NCI-H460 (cell line): ENCODE results near the gene ZNF513. TPM values are rescaled to one million over a fixed set of nuclear protein-coding genes. Genes with fewer than 3 reads are reported as not detected.
"Not testable (repeated sequence)": the region's sequence is repeated elsewhere in the genome, so short reads cannot be mapped to it uniquely, and the experiment has no call there.

ENCODE experiments used
- DNase-seq: peaks from one replicate; pipeline ENCODE4 v3.0.0-alpha.2; 2016; ENCODE audit warnings: low read depth; ENCODE audit errors: extremely low read depth
- total RNA-seq: library from RNA; depleted of rRNA; stranded (reverse); fragments of >200 nt; shearing (Covaris generic); gene quantifications from 2 replicates; pipeline ENCODE4 v1.2.3, GENCODE V29; 2014; rRNA removed

Gene ZNF513
- total RNA-seq, 1 experiment from 2014 or later, result 7.3 TPM

DNA sequence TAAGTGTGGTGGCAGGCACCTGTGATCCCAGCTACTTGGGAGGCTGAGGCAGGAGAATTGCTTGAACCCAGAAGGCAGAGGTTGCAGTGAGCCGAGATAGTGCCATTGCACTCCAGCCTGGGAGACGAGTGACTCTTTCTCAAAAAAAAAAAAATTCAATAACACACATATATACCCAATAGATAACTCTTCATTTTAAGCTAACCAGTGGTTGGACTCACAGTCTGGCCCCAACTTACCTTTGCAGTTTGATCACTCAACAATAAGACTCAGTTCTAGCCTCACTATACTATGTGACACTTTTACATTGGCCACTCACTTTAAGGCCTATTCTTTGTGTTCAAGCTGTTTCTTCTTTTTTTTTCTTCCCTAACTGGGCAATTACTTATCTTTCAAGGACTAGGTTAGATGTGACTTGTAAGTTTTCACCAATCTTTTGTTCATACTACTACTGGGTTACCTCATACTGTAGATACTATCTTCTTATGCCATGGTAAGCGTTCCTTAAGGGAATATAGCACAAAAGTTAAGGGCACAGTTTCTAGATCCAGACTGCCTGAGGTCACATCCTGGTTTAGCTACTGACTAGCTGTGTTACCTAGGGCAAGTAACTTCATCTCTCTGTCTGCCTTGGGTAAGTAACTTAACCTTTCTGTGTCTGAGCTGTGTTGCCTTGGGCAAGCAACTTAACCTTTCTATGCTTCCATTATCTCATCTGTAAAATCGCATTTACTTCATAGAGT is 17.7 kb downstream of the ZNF513 start:
- no peak for DNase-seq

DNA sequence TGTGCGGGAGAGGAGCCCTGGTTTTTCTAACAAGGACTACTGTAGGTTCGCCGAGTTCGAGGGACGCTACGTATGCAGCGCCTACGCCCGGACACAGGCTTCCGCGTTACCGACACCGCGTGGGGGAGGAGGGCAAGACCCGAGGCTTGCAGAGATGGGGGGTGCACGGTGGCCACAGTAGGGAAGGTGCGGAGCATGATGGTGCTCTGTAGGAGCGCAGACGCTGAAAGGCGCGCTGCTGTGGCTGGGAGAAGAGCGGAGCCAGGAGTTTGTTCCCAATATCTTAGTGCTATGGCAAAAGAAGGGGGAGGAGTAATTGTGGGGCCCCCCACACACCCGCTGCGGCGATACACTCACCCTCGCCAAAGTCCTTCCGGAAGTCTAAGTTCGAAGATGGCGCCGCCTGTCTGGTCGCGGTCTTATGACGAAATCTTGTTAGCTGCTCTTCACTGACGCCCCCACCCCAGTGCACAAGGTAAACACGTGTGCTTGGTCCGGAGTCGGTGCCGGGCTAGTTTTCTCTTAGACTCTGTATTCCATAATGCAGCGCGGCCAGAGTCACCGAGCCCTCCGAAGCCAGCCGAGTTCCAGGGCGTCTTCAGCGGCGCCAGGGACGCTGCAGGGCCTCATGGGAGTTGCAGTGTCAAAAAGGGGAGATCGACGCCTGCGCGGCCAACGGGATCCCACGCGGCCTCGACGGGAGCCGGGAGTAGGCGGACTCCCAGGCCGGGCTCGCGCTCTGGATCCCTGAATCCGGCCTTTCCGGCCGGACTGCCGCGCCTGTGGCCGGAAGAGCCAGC is 24.0 kb downstream of the ZNF513 start, which contains the start of gene GTF3C2:
TSS of gene GTF3C2 (minus strand) at position 383 of the 800 bp plus-strand sequence. CDS start 13,210 bp downstream, outside the sequence.
- peak; percentile 97 for DNase-seq

DNA sequence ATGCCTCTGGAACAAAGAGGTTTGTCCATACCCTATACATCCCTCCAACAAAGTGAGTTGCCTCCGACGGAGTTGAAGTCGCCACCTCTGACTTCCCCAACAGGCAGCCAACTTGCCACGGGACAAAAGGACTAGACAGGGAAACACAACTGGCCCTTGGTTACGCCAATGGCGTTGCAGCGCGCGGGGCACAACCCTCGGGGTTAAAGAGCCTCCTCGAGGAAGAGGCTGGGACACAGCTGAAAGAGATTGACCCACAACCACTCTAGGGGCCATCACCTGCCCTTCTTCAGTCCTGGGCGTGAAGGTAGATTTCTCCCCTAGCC is 24.5 kb downstream of the ZNF513 start:
- peak; percentile 26 for DNase-seq

DNA sequence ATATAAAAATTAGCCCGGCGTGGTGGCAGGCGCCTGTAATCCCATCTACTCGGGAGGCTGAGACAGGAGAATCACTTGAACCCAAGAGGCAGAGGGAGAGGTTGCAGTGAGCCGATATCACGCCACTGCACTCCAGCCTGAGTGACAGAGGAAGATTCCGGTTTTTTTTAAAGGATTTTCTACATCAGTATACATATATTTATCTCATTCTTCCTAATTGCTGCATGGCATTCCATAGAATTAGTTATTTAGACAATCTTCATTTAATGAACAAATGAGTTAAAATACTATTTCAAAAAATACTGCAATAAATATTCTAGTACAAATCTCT is 26.0 kb downstream of the ZNF513 start:
- no peak for DNase-seq

DNA sequence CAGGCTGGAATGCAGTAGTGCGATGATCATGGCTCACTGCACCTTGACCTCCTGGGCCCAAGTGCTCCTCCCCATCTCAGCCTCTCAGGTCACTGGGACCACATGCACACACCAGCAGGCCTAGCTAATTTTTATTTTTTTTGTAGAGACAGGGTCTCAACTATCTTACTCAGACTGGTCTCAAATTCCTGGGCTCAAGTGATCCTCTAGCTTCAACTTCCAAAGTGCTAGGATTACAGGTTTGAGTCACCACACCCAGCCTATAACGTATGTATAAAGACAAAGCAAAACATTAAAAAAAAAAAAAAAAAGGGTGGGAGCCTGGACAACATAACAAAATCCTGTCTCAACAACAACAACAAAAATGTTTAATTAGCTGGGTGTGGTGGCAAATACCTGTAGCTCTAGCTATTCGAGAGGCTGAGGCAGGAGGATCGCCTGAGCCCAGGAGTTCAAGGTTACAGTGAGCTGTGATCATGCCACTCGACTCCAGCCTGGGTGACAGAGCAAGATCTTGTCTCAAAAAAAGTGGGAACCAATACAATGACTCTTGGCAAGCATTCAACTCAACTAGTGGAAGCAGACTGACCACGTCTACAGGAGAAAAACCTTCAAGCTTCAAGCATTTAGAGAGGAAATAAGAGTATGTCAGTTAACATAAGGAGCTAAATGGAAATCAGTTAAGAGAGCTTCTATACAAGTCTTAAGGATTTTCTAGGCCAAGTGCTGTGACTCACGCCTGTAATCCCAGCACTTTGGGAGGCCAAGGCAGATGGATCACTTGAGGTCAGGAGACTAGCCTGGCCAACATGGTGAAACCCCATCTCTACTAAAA is 26.6 kb downstream of the ZNF513 start:
- DNase-seq, result no peak

DNA sequence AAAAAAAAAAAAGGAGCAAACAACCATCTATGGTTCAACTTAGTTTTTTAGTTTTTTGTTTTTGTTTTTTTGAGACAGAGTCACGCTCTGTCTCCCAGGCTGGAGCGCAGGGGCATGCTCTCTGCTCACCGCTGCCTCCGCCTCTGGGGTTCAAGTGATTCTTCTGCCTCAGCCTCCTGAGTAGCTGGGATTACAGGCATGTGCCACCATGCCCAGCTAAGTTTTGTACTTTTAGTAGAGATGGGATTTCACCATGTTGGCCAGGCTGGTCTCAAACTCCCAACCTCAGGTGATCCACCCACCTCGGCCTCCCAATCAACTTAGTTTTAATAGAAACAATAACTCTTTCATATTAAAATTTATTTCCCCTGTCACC is 27.2 kb downstream of the ZNF513 start:
- not testable (repeated sequence) for DNase-seq

DNA sequence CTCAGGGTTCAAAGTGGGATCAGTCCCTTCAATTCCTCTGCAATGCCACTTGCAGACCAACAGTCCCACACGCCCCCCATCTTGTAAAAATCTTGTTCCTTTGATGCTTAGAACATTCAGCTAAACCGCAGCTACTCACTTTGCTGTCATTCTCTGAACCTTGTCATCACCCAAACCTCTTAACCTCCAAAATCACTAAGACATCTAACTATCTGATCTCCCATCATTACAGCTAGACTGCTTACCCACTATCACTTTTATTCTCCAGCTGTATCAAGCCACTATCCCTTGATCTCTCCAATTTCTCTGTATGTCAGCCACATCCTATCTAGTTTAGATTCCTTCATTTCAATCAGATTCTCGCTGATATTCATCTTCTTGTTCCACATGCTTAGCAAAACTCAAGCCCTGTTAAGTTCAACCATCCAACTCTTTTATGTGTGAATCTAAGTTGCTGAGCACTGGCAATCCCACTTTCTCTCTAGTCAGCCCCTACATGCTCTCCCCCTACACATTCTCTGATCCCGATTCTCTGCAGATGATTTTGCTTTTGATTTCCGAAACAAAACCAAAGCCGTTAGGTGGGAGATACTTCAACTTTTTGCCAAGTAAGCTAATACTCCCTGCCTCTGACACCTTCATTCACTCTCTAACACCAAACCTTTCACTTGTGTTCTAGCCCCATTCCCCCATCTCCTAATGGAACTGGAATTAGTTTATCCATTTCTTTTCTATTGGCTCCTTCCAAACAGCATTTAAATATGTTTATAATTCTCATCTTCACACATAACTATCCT is 28.5 kb downstream of the ZNF513 start:
- DNase-seq, result no peak

DNA sequence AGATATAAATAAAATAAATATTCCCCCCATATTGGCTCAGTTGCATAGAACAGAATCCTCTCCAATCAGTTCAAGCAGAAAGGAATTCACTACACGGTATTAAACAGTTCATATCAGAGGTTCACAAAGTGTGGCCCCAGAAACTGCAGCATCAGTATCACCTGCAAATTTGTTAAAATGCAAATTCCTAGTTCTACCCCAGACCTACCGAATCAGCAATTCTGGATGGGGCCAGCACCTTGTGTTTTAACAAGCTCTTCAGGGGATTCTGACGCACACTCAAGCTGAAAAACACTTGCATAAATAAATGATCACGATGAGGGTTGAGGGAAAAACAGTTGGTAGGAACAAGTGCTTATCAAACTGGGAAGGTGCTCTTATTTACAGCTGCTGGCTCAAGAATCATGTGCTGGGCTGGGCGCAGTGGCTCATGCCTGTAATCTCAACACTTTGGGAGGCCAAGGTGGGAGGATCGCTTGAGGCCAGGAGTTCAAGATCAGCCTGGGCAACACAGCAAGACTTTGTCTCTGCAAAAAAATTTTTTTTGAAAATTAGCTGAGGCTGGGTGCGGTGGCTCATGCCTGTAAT is 30.3 kb downstream of the ZNF513 start:
- DNase-seq, result no peak

DNA sequence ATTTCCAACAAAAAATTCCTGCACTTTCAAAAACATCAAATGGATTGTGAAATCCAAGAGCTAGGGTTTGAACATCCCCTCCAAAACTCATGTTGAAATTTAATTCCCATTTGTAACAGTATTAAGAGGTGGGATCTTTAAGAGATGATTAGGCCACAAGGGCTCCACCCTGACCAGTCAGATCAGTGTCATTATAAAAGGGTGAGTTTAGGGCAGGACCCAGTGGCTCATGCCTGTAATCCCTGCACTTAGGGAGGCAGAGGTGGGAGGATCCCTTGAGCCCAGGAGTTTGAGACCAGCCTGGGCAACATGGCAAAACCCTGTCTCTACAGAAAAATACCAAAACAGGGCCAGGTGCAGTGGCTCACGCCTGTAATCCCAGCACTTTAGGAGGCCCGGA is 32.9 kb downstream of the ZNF513 start:
- DNase-seq, result no peak

DNA sequence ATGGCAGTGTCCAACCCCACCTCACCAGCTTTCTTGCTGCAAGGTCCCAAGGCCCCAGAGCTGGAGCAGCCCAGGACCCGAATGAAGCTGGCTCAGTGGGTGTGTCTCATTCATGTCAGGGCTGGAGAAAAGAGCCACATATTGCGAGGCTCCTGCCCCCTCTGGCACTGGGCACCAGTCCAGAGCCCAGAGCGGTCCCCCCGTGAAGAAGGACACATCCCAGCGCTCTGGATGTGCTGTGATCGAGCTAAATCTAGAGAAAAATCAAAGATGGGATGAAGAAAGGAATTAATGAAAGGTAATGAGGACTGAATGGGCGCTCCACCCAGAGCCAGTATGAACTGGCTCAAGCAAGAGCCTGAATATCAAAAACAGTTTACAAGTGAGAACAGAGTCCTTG is 44.4 kb downstream of the ZNF513 start:
- DNase-seq, result no peak

DNA sequence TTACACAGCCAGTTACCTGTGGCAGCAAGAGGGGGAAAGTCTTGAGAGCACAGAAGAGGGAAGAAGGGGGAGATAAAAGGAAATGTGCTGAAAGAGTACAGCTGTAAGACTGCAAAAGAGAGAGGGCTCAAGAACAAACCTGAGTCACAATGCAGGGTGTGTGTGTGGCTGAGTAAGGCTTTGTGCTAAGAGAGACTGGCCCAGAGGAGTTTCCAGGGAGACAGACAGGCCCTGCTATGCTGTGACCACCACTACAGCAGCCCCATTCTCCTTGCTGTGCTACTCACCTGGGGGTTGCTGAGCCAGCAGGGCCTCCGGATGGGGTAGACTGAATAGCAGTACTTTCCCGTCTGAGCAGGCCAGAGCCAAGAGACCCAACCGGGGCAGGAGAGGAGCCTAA is 45.2 kb downstream of the ZNF513 start:
- DNase-seq, result no peak

Other genes starting within 250 kb of the ZNF513 start
- 52.5 and 53.3 TPM in 2 replicates for gene PREB, start 246.1 kb downstream of the ZNF513 start, total RNA-seq
- gene PRR30, start 241.3 kb downstream of the ZNF513 start, total RNA-seq, result not detected in 2 replicates
- not detected in 2 replicates for gene TCF23, start 231.7 kb downstream of the ZNF513 start, total RNA-seq
- gene ATRAID, start 168.7 kb downstream of the ZNF513 start, total RNA-seq, result 219 and 271 TPM in 2 replicates
- gene SLC5A6, start 168.5 kb downstream of the ZNF513 start, total RNA-seq, result 49.7 and 51.8 TPM in 2 replicates
- 34.1 and 38.5 TPM in 2 replicates for gene CAD, start 163.4 kb downstream of the ZNF513 start, total RNA-seq
- 0.50 and 0.75 TPM in 2 replicates for gene SLC30A3, start 117.7 kb downstream of the ZNF513 start, total RNA-seq
- gene DNAJC5G, start 105.3 kb downstream of the ZNF513 start, total RNA-seq, result not detected in 2 replicates
- 0.12 TPM in 1 of 2 replicates, not detected in the other for gene TRIM54, start 98.3 kb downstream of the ZNF513 start, total RNA-seq
- gene UCN, start 72.3 kb downstream of the ZNF513 start, total RNA-seq, result 4.6 and 6.8 TPM in 2 replicates
- gene MPV17, start 57.6 kb downstream of the ZNF513 start, total RNA-seq, result 77.5 and 83.6 TPM in 2 replicates
- gene GTF3C2, start 24.0 kb downstream of the ZNF513 start, total RNA-seq, result 59.8 and 66.5 TPM in 2 replicates
- gene EIF2B4, start 10.4 kb downstream of the ZNF513 start, total RNA-seq, result 28.7 and 31.2 TPM in 2 replicates
- 80.9 and 88.7 TPM in 2 replicates for gene SNX17, start 10.1 kb downstream of the ZNF513 start, total RNA-seq
- gene PPM1G, start 28.9 kb upstream of the ZNF513 start, total RNA-seq, result 108 and 112 TPM in 2 replicates
- 78.0 and 79.3 TPM in 2 replicates for gene NRBP1, start 47.9 kb upstream of the ZNF513 start, total RNA-seq
- 0.69 and 1.0 TPM in 2 replicates for gene KRTCAP3, start 61.6 kb upstream of the ZNF513 start, total RNA-seq
- gene IFT172, start 109.0 kb upstream of the ZNF513 start, total RNA-seq, result 13.9 and 20.2 TPM in 2 replicates
- not detected in 2 replicates for gene FNDC4, start 114.5 kb upstream of the ZNF513 start, total RNA-seq
- not detected in 2 replicates for gene GCKR, start 116.1 kb upstream of the ZNF513 start, total RNA-seq
- 12.4 and 15.8 TPM in 2 replicates for gene ZNF512, start 202.3 kb upstream of the ZNF513 start, total RNA-seq
- gene CCDC121, start 248.3 kb upstream of the ZNF513 start, total RNA-seq, result 3.8 and 4.6 TPM in 2 replicates
- 35.0 and 39.5 TPM in 2 replicates for gene GPN1, start 248.3 kb upstream of the ZNF513 start, total RNA-seq